GM12878 (cell line): Measurements from ENCODE around the gene TP53RK. TPM values are rescaled to one million over a fixed set of nuclear protein-coding genes. Genes with fewer than 3 reads are reported as not detected.

ENCODE experiments used
- ATAC-seq: fragments of 200-7000 bp; cut with Tn5 transposase; 3 replicates; pipeline ENCODE4 v1.9.1; 2020; ENCODE audit warnings: mild to moderate bottlenecking, moderate library complexity
- BruUV-seq: library from RNA; stranded (reverse); fragments of 400-500 nt; replicated peaks from 2 replicates; lab custom pipeline; 2021; lab: Mats Ljungman, UMichigan
- CTCF ChIA-PET: fragments of 300-600 bp; sonication (Branson Sonifier 250); formaldehyde crosslinking; extraction: SDS; loops from one replicate; lab custom pipeline; 2021; ENCODE audit warnings: inconsistent platforms; lab: Yijun Ruan, JAX
- POLR2A ChIA-PET: fragments of 350-600 bp; formaldehyde crosslinking; extraction: SDS; loops from one replicate; lab custom pipeline; 2021; ENCODE audit warnings: inconsistent platforms; lab: Charles Lee
- RAD21 ChIA-PET: fragments of 300-600 bp; sonication (Branson Sonifier 250); formaldehyde crosslinking; loops from one replicate; lab custom pipeline; 2023; ENCODE audit warnings: antibody characterized with exemption; ENCODE audit not compliant: unreplicated experiment; lab: Charles Lee
- SMC1A ChIA-PET: fragments of 300-600 bp; sonication (Branson Sonifier 250); formaldehyde crosslinking; loops from one replicate; lab custom pipeline; 2023; ENCODE audit not compliant: unreplicated experiment, uncharacterized antibody; lab: Charles Lee
- DNase-seq: peaks from one replicate; pipeline ENCODE4 v3.0.0-alpha.2; 2011; ENCODE audit warnings: low read depth, low spot score
- FAIRE-seq: peaks from 3 replicates; lab custom pipeline; 2011; peaks lifted over from hg19 to GRCh38; lab: Jason Lieb, UNC
- H2AFZ ChIP-seq: 2 replicates; pipeline ENCODE4 v1.6.0; 2011; ENCODE audit warnings: low read depth, low read length, control low read depth; ENCODE audit not compliant: control insufficient read depth
- H3K27ac ChIP-seq: 2 replicates; pipeline ENCODE4 v1.5.1; 2011; ENCODE audit warnings: control low read depth; ENCODE audit not compliant: control insufficient read depth, insufficient read depth
- H3K27me3 ChIP-seq, 2 experiments: replicated peaks in 1 of 2; 2 replicates each; pipeline versions ENCODE4 v1.6.0 to v1.6.1; 2011; ENCODE audit warnings: low read length in 1 of 2; ENCODE audit not compliant: control insufficient read depth in 2 of 2, insufficient read depth in 2 of 2
- H3K36me3 ChIP-seq, 2 experiments: 2 replicates each; pipeline ENCODE4 v1.5.1; 2011; ENCODE audit warnings: low read length in 1 of 2; ENCODE audit not compliant: control insufficient read depth in 2 of 2, insufficient read depth in 2 of 2
- H3K4me1 ChIP-seq: 2 replicates; pipeline ENCODE4 v1.6.1; 2011; ENCODE audit warnings: mild to moderate bottlenecking, low read length, moderate library complexity, mixed read lengths; ENCODE audit not compliant: control insufficient read depth, insufficient read depth
- H3K4me2 ChIP-seq: 2 replicates; pipeline ENCODE4 v1.6.0; 2011; ENCODE audit warnings: control low read depth; ENCODE audit not compliant: control insufficient read depth, insufficient read depth
- H3K4me3 ChIP-seq: fragments of 200-600 bp; sonication (generic); 2 replicates; pipeline ENCODE4 v1.5.1; 2016
- H3K79me2 ChIP-seq: 2 replicates; pipeline ENCODE4 v1.6.0; 2011; ENCODE audit warnings: low read length; ENCODE audit not compliant: control insufficient read depth, insufficient read depth
- H3K9ac ChIP-seq: 2 replicates; pipeline ENCODE4 v1.8.0; 2011; ENCODE audit warnings: low read length, control low read depth, mixed read lengths; ENCODE audit not compliant: control insufficient read depth, insufficient read depth
- H3K9me3 ChIP-seq: replicated peaks from 3 replicates; pipeline ENCODE4 v1.5.1; 2011; ENCODE audit warnings: mild to moderate bottlenecking, low read length; ENCODE audit not compliant: control insufficient read depth, insufficient read depth
- H4K20me1 ChIP-seq: 2 replicates; pipeline ENCODE4 v1.6.0; 2011; ENCODE audit not compliant: control insufficient read depth, insufficient read depth
- ATF7 ChIP-seq: fragments of 450-650 bp; IDR thresholded peaks from 2 replicates; pipeline ENCODE4 v1.6.1; 2016; ENCODE audit warnings: low read depth, mild to moderate bottlenecking
- CREB1 ChIP-seq: IDR thresholded peaks from 2 replicates; pipeline ENCODE4 v1.6.1; 2012; ENCODE audit warnings: low read depth, mild to moderate bottlenecking, inconsistent platforms
- E2F4 ChIP-seq: IDR thresholded peaks from 2 replicates; pipeline ENCODE4 v1.6.1; 2012; ENCODE audit warnings: low read depth, low read length, improper control_type of control experiment
- E4F1 ChIP-seq: fragments of 450-650 bp; IDR thresholded peaks from 2 replicates; pipeline ENCODE4 v1.6.1; 2018; ENCODE audit warnings: borderline replicate concordance, mild to moderate bottlenecking; ENCODE audit not compliant: partially characterized antibody
- EZH2 ChIP-seq: IDR thresholded peaks from 2 replicates; pipeline ENCODE4 v1.6.1; 2012; ENCODE audit warnings: low read depth, mild to moderate bottlenecking, control low read depth, inconsistent platforms, low read length, borderline replicate concordance; ENCODE audit not compliant: control insufficient read depth
- GABPA ChIP-seq: IDR thresholded peaks from 2 replicates; pipeline ENCODE4 v1.6.1; 2014; ENCODE audit warnings: antibody characterized with exemption, low read depth, mild to moderate bottlenecking, inconsistent platforms
- HDAC2 ChIP-seq: fragments of 200-600 bp; sonication (generic); IDR thresholded peaks from 2 replicates; pipeline ENCODE4 v1.6.1; 2017
- IRF5 ChIP-seq: fragments of 450-650 bp; IDR thresholded peaks from 2 replicates; pipeline ENCODE4 v1.6.1; 2017; ENCODE audit warnings: borderline replicate concordance
- NFXL1 ChIP-seq: fragments of 450-650 bp; IDR thresholded peaks from 2 replicates; pipeline ENCODE4 v1.6.1; 2017; ENCODE audit warnings: antibody characterized with exemption, mild to moderate bottlenecking, borderline replicate concordance
- NFYB ChIP-seq: IDR thresholded peaks from 2 replicates; pipeline ENCODE4 v1.6.1; 2011; ENCODE audit warnings: low read depth, mild to moderate bottlenecking, low read length, improper control_type of control experiment, moderate library complexity; ENCODE audit not compliant: insufficient read depth
- NR2C2 ChIP-seq: IDR thresholded peaks from 2 replicates; pipeline ENCODE4 v1.6.1; 2011; ENCODE audit warnings: borderline replicate concordance, low read depth; ENCODE audit not compliant: control insufficient read depth, insufficient read length
- SREBF1 ChIP-seq: IDR thresholded peaks from 2 replicates; pipeline ENCODE4 v1.6.1; 2012; ENCODE audit warnings: mild to moderate bottlenecking, low read length
- TCF7 ChIP-seq: IDR thresholded peaks from 2 replicates; pipeline ENCODE4 v1.6.1; 2014; ENCODE audit warnings: antibody characterized with exemption, borderline replicate concordance
- ZBTB11 ChIP-seq: fragments of 450-650 bp; formaldehyde crosslinking; IDR thresholded peaks from 2 replicates; pipeline ENCODE4 v1.5.0; 2022; ENCODE audit warnings: mild to moderate bottlenecking, missing genetic modification characterization
- WGBS: methylation state at CpG from one replicate; pipeline ENCODE4 v1.1.6; 2016; ENCODE audit warnings: low lambda C conversion rate; ENCODE audit not compliant: insufficient replicate concordance, insufficient coverage; ENCODE audit errors: missing lambda C conversion rate; 5-methylcytosine and 5-hydroxymethylcytosine counted together
- in situ Hi-C: fragments of 300-500 bp; cut with MboI; formaldehyde crosslinking; loops from 9 replicates; pipeline ENCODE4 v1.14.3; 2018; ENCODE audit warnings: mixed read lengths
- intact Hi-C: fragments of 100-400 bp; cut with micrococcal nuclease; formaldehyde crosslinking; loops from one replicate; pipeline ENCODE4 v1.14.2; 2022; ENCODE audit not compliant: unreplicated experiment
- polyA plus RNA-seq, 11 experiments: library from polyadenylated mRNA; depleted of rRNA in 4 of 11; unstranded in 6 of 11; stranded (reverse) in 5 of 11; fragments of >200 nt; fragmentation: Nextera tagmentation in 4 of 11; fragmentation: Illumina TruSeq in 1 of 11; extraction: Ambion mirVana in 4 of 11; extraction: Trizol in 1 of 11; gene quantifications; 1 replicate in 1 of 11; 2 replicates in 10 of 11; pipeline versions ENCODE4 v1.2.1 to v1.2.3, GENCODE V29; 2011 to 2016; ENCODE audit warnings: inconsistent platforms in 2 of 11, missing spikeins in 2 of 11, low read depth in 1 of 11
- total RNA-seq, 4 experiments: library from RNA; depleted of rRNA in 3 of 4; stranded (reverse); fragments of >200 nt in 3 of 4; fragmentation: Illumina TruSeq in 1 of 4; extraction: Trizol in 1 of 4; gene quantifications; 2 replicates each; pipeline versions ENCODE4 v1.2.1 to v1.2.3, GENCODE V29; 2013 to 2021

TP53RK gene
- total and polyA plus RNA-seq, 10 of the 15 experiments (the other 5 are each of a cell fraction or from before 2014, with no cell fraction given), result 3.8 to 23.1 (median 16.1) TPM

GRCh38 chr20:46704714-46705377, 15.6 kb upstream of the TP53RK start:
- H3K9me3 ChIP-seq, result peaks cover 2% of the 10 kb centered on the region; the same call in 1 of the 3 replicates
- in situ Hi-C loops (no loop called here), intact Hi-C loops (no loop called here)
- H3K4me1 ChIP-seq, result no peaks in the 10 kb centered on the region
- no peaks in the 10 kb centered on the region for H3K36me3 ChIP-seq
- BruUV-seq, result no TSS peak
- H3K4me3 ChIP-seq, result no peak overlapping the region
- H2AFZ ChIP-seq, result no peak overlapping the region
- H3K27me3 ChIP-seq, result peaks cover 3 to 5% of the 10 kb centered on the region in 2 experiments
- H3K9ac ChIP-seq, result no peak overlapping the region
- CTCF ChIA-PET, result no interaction called here
- no peaks in the 10 kb centered on the region for H3K79me2 ChIP-seq
- DNase-seq (no peak), ATAC-seq (no peak), FAIRE-seq (no peak)
- no peak overlapping the region for H3K27ac ChIP-seq
- 52% methylated on average over 7 of the region's 7 CpGs for WGBS
- no peaks in the 10 kb centered on the region for H4K20me1 ChIP-seq
- RAD21 ChIA-PET, result no interaction called here
- POLR2A ChIA-PET, result no interaction called here
- SMC1A ChIA-PET, result no interaction called here
- no peak overlapping the region for H3K4me2 ChIP-seq
- TF ChIP-seq ZBTB11 (CRISPR knock-in tag) (no peak), HDAC2 (no peak), EZH2 (no peak), CREB1 (no peak), E2F4 (no peak), NFYB (no peak), GABPA (no peak), NFXL1 (no peak), SREBF1 (no peak), IRF5 (no peak), E4F1 (no peak), TCF7 (no peak), NR2C2 (no peak), ATF7 (no peak)
